ENCODE data around the gene ZNF296. TPM values are rescaled to one million over a fixed set of nuclear protein-coding genes. Genes with fewer than 3 reads are reported as not detected.

ZNF296 gene
- total and polyA plus RNA-seq, 2 of the 13 experiments (the other 11 are each of a cell fraction or from before 2014, with no cell fraction given), result 0.26 to 0.62 TPM

GRCh38 chr19:45090034-45090433 lies 13.8 kb upstream of the ZNF296 start:
- WGBS (ENCODE audit: low lambda C conversion rate), result 95% methylated on average over 16 of the region's 17 CpGs
- peaks cover 5 to 31% of the 10 kb centered on the region in 2 experiments; a peak in 4 of 5 replicates for H3K36me3 ChIP-seq (replicated peaks in 1 of 2; ENCODE audit: control insufficient read depth in 1 of 2, insufficient read depth in 2 of 2, low read length in 2 of 2)
- H3K79me2 ChIP-seq (ENCODE audit: insufficient read depth, low read length), result peaks cover 26% of the 10 kb centered on the region
- POLR2A ChIA-PET, result interaction anchor here (2.0 kb wide), 1 partner anchor 14 kb away, joined by 5 read pairs; no protein-coding TSS in a partner anchor
- in situ Hi-C loops (cut with HindIII; ENCODE audit: extremely low pct_ligation_motif_present, low pct_unique_long_range_greater_than_20kb), result no loop called here
- H3K4me3 ChIP-seq (replicated peaks in 1 of 3; ENCODE audit: insufficient read depth in 1 of 3, low read depth in 2 of 3, low read length in 3 of 3), result no peak overlapping the region
- no TSS peak for BruUV-seq (replicated peaks)
- no peak overlapping the region for H2AFZ ChIP-seq (ENCODE audit: low read length)
- H3K4me1 ChIP-seq (ENCODE audit: insufficient read depth, low read length), result peaks cover 18% of the 10 kb centered on the region
- H3K9ac ChIP-seq (ENCODE audit: insufficient read depth, low read depth, low read length), result no peak overlapping the region
- FAIRE-seq (no peak), ATAC-seq (no peak), DNase-seq (ENCODE audit: low spot score) (no peak)
- no peak overlapping the region for H3K27ac ChIP-seq (ENCODE audit: extremely low read length, insufficient read depth, low read length)
- H3K4me2 ChIP-seq (ENCODE audit: low read depth, low read length), result no peak overlapping the region
- no peaks in the 10 kb centered on the region for H3K9me3 ChIP-seq (ENCODE audit: low read length)
- intact Hi-C loops (cut with micrococcal nuclease; ENCODE audit: unreplicated experiment), result no loop called here
- H4K20me1 ChIP-seq (ENCODE audit: insufficient read depth, low read length), result no peaks in the 10 kb centered on the region
- no peaks in the 10 kb centered on the region; a peak in 1 of 5 replicates for H3K27me3 ChIP-seq (ENCODE audit: control insufficient read depth in 1 of 2, insufficient read depth in 2 of 2, low read length in 2 of 2)
- peak; percentile 20; the same call in 1 of the 2 replicates for TF ChIP-seq CTCF (CRISPR knock-in tag; IDR thresholded peaks at IDR 0.05)
- TF ChIP-seq RBFOX2 (IDR thresholded peaks at IDR 0.05; ENCODE audit: low read depth, low read length), result 0 out of 2 replicates have a peak, but pooled peaks have one; percentile 34
- TF ChIP-seq MIXL1 (CRISPR knock-in tag; IDR thresholded peaks at IDR 0.05), result no peak
- TF ChIP-seq ZBTB25 (CRISPR knock-in tag; IDR thresholded peaks at IDR 0.05), result no peak
- no peak for TF ChIP-seq ZNF704 (CRISPR knock-in tag; IDR thresholded peaks at IDR 0.05; ENCODE audit: borderline replicate concordance)
- TF ChIP-seq SMYD3 (CRISPR knock-in tag; IDR thresholded peaks at IDR 0.05), result no peak
- CTCF ChIA-PET (ENCODE audit: low intra/inter-chr PET ratio, low total read pairs), result no interaction called here
